HEK293 (cell line): ENCODE measurements around the gene RBPJ.

Experiments used
- CTCF ChIA-PET: fragments of 350-600 bp; formaldehyde crosslinking; extraction: SDS; loops from one replicate; lab custom pipeline; 2021; ENCODE audit warnings: antibody characterized with exemption; lab: Yijun Ruan, JAX
- POLR2A ChIA-PET: fragments of 300-600 bp; formaldehyde crosslinking; extraction: SDS; loops from one replicate; lab custom pipeline; 2020; ENCODE audit warnings: antibody characterized with exemption, inconsistent platforms; lab: Yijun Ruan, JAX
- H3K27ac ChIP-seq: fragments of 200-500 bp; sonication (Bioruptor generic); 2 replicates; pipeline ENCODE4 v1.5.1; 2014; ENCODE audit warnings: low read depth, low read length, control low read depth, inconsistent platforms; ENCODE audit errors: extremely low read depth
- H3K36me3 ChIP-seq, 2 experiments: fragments of 200-500 bp in 1 of 2; sonication (Bioruptor generic) in 1 of 2; 1 replicate in 1 of 2; 2 replicates in 1 of 2; pipeline ENCODE4 v1.5.1; 2014 to 2017; ENCODE audit warnings: inconsistent platforms in 2 of 2, low read length in 2 of 2; ENCODE audit not compliant: control insufficient read depth in 2 of 2, insufficient read depth in 1 of 2
- H3K4me1 ChIP-seq: fragments of 200-500 bp; sonication (Bioruptor generic); 2 replicates; pipeline ENCODE4 v1.5.1; 2014; ENCODE audit warnings: mild to moderate bottlenecking, low read length, inconsistent platforms; ENCODE audit not compliant: control insufficient read depth, insufficient read depth
- H3K4me3 ChIP-seq: 2 replicates; pipeline ENCODE4 v1.5.1; 2011; ENCODE audit warnings: low read depth, mild to moderate bottlenecking, control low read depth, low read length, moderate library complexity
- H3K9me3 ChIP-seq: fragments of 200-500 bp; sonication (Bioruptor generic); 2 replicates; pipeline ENCODE4 v1.5.1; 2014; ENCODE audit warnings: low read depth, low read length, inconsistent platforms; ENCODE audit not compliant: control insufficient read depth, insufficient read depth
- GLI2 ChIP-seq: fragments of 450-650 bp; formaldehyde crosslinking; IDR thresholded peaks from 2 replicates; pipeline ENCODE4; 2017; ENCODE audit warnings: missing biosample characterization, missing genetic modification characterization, low read depth, borderline replicate concordance
- GLIS1 ChIP-seq: fragments of 450-650 bp; formaldehyde crosslinking; IDR thresholded peaks from 2 replicates; pipeline ENCODE4 v1.5.1; 2016; ENCODE audit warnings: missing biosample characterization, missing genetic modification characterization
- SCRT2 ChIP-seq: fragments of 450-650 bp; formaldehyde crosslinking; IDR thresholded peaks from 2 replicates; pipeline ENCODE4 v1.5.1; 2016; ENCODE audit warnings: missing biosample characterization, missing genetic modification characterization
- SP2 ChIP-seq: fragments of 450-650 bp; formaldehyde crosslinking; IDR thresholded peaks from 2 replicates; pipeline ENCODE4 v1.5.1; 2016; ENCODE audit warnings: missing biosample characterization, missing genetic modification characterization
- WT1 ChIP-seq: fragments of 450-650 bp; formaldehyde crosslinking; IDR thresholded peaks from 2 replicates; pipeline ENCODE4 v1.5.1; 2016; ENCODE audit warnings: missing biosample characterization, missing genetic modification characterization
- ZEB2 ChIP-seq: fragments of 450-650 bp; formaldehyde crosslinking; IDR thresholded peaks from 2 replicates; pipeline ENCODE4 v1.5.1; 2016; ENCODE audit warnings: missing biosample characterization, missing genetic modification characterization
- ZFP69B ChIP-seq: fragments of 450-650 bp; formaldehyde crosslinking; IDR thresholded peaks from 2 replicates; pipeline ENCODE4 v1.5.1; 2016; ENCODE audit warnings: missing biosample characterization, missing genetic modification characterization
- ZNF132 ChIP-seq: fragments of 450-650 bp; formaldehyde crosslinking; IDR thresholded peaks from 2 replicates; pipeline ENCODE4 v1.5.1; 2017; ENCODE audit warnings: missing biosample characterization, missing genetic modification characterization, borderline replicate concordance
- ZNF157 ChIP-seq: fragments of 450-650 bp; formaldehyde crosslinking; IDR thresholded peaks from 2 replicates; pipeline ENCODE4 v1.5.1; 2016; ENCODE audit warnings: missing biosample characterization, missing genetic modification characterization
- ZNF404 ChIP-seq: fragments of 450-650 bp; formaldehyde crosslinking; IDR thresholded peaks from 2 replicates; pipeline ENCODE4 v1.5.1; 2017; ENCODE audit warnings: missing biosample characterization, missing genetic modification characterization
- ZNF426 ChIP-seq: fragments of 450-650 bp; formaldehyde crosslinking; IDR thresholded peaks from 2 replicates; pipeline ENCODE4 v1.5.1; 2017; ENCODE audit warnings: missing biosample characterization, missing genetic modification characterization, mild to moderate bottlenecking, inconsistent platforms, moderate library complexity
- ZNF654 ChIP-seq: fragments of 450-650 bp; formaldehyde crosslinking; IDR thresholded peaks from 2 replicates; pipeline ENCODE4 v1.5.1; 2016; ENCODE audit warnings: low read depth, missing biosample characterization, missing genetic modification characterization
- ZNF670 ChIP-seq: fragments of 450-650 bp; formaldehyde crosslinking; IDR thresholded peaks from 2 replicates; pipeline ENCODE4 v1.5.1; 2016; ENCODE audit warnings: missing biosample characterization, missing genetic modification characterization, low read depth
- ZSCAN23 ChIP-seq: fragments of 450-650 bp; formaldehyde crosslinking; IDR thresholded peaks from 2 replicates; pipeline ENCODE4 v1.5.1; 2016; ENCODE audit warnings: missing biosample characterization, missing genetic modification characterization
- ZSCAN30 ChIP-seq: fragments of 450-650 bp; IDR thresholded peaks from 2 replicates; pipeline ENCODE4 v1.5.1; 2018; ENCODE audit warnings: missing biosample characterization, mild to moderate bottlenecking, missing genetic modification characterization, moderate library complexity
- TF ChIP-seq, protein P1 (sequence below): fragments of 450-650 bp; formaldehyde crosslinking; IDR thresholded peaks from 2 replicates; pipeline ENCODE4 v1.5.1; 2016; ENCODE audit warnings: missing biosample characterization, missing genetic modification characterization
- TF ChIP-seq, protein P2 (sequence below): fragments of 450-650 bp; formaldehyde crosslinking; IDR thresholded peaks from 2 replicates; pipeline ENCODE4 v1.5.1; 2016; ENCODE audit warnings: missing biosample characterization, missing genetic modification characterization
- TF ChIP-seq, protein P3 (sequence below): fragments of 450-650 bp; IDR thresholded peaks from 2 replicates; pipeline ENCODE4 v1.5.1; 2018; ENCODE audit warnings: missing biosample characterization, missing genetic modification characterization
- TF ChIP-seq, protein P4 (sequence below): fragments of 450-650 bp; formaldehyde crosslinking; IDR thresholded peaks from 2 replicates; pipeline ENCODE4 v1.5.1; 2016; ENCODE audit warnings: missing biosample characterization, missing genetic modification characterization
- TF ChIP-seq, protein P5 (sequence below): fragments of 450-650 bp; formaldehyde crosslinking; conservative IDR thresholded peaks from 2 replicates; pipeline ENCODE4 v1.5.1; 2016; ENCODE audit warnings: low read depth, missing biosample characterization, missing genetic modification characterization
- TF ChIP-seq, protein P6 (sequence below): fragments of 450-650 bp; formaldehyde crosslinking; IDR thresholded peaks from 2 replicates; pipeline ENCODE4 v1.5.1; 2016; ENCODE audit warnings: missing biosample characterization, missing genetic modification characterization, borderline replicate concordance

RBPJ gene

DNA sequence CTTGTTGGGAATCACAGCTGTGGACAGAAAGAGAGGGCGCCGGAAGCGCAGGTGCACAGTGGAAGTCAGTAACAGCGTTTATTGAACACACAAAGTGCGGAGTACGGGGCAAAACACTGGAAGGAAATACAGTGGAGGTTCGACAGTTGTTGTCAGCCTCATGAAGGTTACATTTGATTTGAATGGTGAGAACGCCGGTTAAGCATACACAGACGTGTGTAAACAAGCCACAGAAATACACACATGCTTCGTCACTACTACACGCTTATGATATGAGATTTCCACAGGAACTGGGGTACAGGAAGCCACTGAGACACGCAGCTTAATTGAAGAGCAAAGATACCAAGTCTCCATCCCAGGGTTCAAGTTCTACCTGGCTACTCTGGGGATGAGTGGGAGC lies 157.5 kb downstream of the RBPJ start:
- CTCF ChIA-PET: no interaction called here
- no peak overlapping the region for H3K4me3 ChIP-seq
- no peaks in the 10 kb centered on the region for H3K36me3 ChIP-seq
- no peaks in the 10 kb centered on the region for H3K9me3 ChIP-seq
- POLR2A ChIA-PET: no interaction called here
- peaks cover 6% of the 10 kb centered on the region; the same call in 1 of the 2 replicates for H3K4me1 ChIP-seq
- TF ChIP-seq SCRT2 (tag by site-specific recombination) (no peak), GLI2 (no peak), WT1 (tag by site-specific recombination) (no peak), GLIS1 (tag by site-specific recombination) (no peak), ZNF157 (tag by site-specific recombination) (no peak), ZNF426 (tag by site-specific recombination) (no peak)
- TF ChIP-seq, protein P1, sequence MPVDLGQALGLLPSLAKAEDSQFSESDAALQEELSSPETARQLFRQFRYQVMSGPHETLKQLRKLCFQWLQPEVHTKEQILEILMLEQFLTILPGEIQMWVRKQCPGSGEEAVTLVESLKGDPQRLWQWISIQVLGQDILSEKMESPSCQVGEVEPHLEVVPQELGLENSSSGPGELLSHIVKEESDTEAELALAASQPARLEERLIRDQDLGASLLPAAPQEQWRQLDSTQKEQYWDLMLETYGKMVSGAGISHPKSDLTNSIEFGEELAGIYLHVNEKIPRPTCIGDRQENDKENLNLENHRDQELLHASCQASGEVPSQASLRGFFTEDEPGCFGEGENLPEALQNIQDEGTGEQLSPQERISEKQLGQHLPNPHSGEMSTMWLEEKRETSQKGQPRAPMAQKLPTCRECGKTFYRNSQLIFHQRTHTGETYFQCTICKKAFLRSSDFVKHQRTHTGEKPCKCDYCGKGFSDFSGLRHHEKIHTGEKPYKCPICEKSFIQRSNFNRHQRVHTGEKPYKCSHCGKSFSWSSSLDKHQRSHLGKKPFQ (tag by site-specific recombination): no peak
- TF ChIP-seq, protein P2, sequence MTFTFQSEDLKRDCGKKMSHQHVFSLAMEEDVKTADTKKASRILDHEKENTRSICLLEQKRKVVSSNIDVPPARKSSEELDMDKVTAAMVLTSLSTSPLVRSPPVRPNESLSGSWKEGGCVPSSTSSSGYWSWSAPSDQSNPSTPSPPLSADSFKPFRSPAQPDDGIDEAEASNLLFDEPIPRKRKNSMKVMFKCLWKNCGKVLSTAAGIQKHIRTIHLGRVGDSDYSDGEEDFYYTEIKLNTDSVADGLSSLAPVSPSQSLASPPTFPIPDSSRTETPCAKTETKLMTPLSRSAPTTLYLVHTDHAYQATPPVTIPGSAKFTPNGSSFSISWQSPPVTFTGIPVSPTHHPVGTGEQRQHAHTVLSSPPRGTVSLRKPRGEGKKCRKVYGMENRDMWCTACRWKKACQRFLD (tag by site-specific recombination): no peak
- TF ChIP-seq, protein P3, sequence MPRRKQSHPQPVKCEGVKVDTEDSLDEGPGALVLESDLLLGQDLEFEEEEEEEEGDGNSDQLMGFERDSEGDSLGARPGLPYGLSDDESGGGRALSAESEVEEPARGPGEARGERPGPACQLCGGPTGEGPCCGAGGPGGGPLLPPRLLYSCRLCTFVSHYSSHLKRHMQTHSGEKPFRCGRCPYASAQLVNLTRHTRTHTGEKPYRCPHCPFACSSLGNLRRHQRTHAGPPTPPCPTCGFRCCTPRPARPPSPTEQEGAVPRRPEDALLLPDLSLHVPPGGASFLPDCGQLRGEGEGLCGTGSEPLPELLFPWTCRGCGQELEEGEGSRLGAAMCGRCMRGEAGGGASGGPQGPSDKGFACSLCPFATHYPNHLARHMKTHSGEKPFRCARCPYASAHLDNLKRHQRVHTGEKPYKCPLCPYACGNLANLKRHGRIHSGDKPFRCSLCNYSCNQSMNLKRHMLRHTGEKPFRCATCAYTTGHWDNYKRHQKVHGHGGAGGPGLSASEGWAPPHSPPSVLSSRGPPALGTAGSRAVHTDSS (tag by site-specific recombination): no peak
- TF ChIP-seq, all 188 proteins: peak for 0
- no peak overlapping the region for H3K27ac ChIP-seq

DNA sequence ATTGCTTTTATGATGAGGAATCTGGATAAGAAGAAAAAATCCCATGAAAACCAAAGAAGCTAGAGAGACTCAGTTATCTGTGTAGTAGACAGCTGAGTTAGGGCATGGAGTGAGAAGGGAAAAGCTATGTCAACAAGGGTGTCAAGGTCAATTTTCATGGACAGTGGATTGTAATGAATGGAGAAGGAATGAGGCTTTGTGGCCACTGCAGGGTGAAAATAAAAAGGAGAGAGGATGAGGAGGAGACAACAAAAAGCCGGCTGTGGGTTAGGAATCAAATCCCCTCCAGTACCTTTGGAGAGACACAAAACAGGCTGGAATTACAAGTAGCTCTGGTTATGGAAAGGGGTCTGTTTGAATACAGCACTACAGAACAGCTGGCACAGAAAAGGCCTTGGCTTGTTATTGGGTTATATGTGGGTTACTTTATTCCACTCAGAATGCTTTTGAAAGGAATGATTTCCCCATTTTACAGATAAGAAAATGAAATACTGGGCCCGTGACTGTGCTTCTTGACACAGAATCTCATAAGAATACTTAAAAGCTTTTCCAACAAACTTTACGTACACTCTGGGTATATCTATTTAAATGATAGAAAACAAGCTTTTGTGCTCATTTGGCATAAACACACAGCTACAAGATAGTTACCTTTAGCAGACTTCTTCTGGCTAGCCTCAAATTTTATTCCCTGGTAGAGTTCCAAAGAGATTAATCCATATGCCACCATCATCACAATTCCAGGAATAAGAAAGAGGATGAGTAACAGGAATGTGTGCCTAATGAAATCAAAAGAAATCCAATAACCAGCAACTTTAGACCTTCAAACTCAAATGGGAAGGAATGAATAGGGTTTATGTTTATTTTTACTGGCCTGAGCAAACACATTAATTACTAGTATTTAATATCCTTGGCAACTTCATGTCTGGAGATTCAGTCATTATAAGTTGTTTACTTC lies 162.0 kb downstream of the RBPJ start:
- Histone ChIP-seq H3K4me3 (no peak overlapping the region), H3K9me3 (no peaks in the 10 kb centered on the region), H3K36me3 (no peaks in the 10 kb centered on the region), H3K27ac (no peak overlapping the region), H3K4me1 (peaks cover 7% of the 10 kb centered on the region; the same call in 1 of the 2 replicates)
- ChIA-PET CTCF (interaction anchor here (0.6 kb wide), 1 partner anchor 495 kb away, joined by 3 read pairs; no protein-coding TSS in a partner anchor), POLR2A (interaction anchor here (1.4 kb wide), 1 partner anchor 85 kb away, joined by 7 read pairs; no protein-coding TSS in a partner anchor)
- no peak for TF ChIP-seq ZSCAN30 (tag by site-specific recombination)
- no peak for TF ChIP-seq ZEB2
- TF ChIP-seq, protein P4, sequence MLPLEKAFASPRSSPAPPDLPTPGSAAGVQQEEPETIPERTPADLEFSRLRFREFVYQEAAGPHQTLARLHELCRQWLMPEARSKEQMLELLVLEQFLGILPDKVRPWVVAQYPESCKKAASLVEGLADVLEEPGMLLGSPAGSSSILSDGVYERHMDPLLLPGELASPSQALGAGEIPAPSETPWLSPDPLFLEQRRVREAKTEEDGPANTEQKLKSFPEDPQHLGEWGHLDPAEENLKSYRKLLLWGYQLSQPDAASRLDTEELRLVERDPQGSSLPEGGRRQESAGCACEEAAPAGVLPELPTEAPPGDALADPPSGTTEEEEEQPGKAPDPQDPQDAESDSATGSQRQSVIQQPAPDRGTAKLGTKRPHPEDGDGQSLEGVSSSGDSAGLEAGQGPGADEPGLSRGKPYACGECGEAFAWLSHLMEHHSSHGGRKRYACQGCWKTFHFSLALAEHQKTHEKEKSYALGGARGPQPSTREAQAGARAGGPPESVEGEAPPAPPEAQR (tag by site-specific recombination): no peak
- no peak for TF ChIP-seq ZNF654 (tag by site-specific recombination)
- TF ChIP-seq, protein P5, sequence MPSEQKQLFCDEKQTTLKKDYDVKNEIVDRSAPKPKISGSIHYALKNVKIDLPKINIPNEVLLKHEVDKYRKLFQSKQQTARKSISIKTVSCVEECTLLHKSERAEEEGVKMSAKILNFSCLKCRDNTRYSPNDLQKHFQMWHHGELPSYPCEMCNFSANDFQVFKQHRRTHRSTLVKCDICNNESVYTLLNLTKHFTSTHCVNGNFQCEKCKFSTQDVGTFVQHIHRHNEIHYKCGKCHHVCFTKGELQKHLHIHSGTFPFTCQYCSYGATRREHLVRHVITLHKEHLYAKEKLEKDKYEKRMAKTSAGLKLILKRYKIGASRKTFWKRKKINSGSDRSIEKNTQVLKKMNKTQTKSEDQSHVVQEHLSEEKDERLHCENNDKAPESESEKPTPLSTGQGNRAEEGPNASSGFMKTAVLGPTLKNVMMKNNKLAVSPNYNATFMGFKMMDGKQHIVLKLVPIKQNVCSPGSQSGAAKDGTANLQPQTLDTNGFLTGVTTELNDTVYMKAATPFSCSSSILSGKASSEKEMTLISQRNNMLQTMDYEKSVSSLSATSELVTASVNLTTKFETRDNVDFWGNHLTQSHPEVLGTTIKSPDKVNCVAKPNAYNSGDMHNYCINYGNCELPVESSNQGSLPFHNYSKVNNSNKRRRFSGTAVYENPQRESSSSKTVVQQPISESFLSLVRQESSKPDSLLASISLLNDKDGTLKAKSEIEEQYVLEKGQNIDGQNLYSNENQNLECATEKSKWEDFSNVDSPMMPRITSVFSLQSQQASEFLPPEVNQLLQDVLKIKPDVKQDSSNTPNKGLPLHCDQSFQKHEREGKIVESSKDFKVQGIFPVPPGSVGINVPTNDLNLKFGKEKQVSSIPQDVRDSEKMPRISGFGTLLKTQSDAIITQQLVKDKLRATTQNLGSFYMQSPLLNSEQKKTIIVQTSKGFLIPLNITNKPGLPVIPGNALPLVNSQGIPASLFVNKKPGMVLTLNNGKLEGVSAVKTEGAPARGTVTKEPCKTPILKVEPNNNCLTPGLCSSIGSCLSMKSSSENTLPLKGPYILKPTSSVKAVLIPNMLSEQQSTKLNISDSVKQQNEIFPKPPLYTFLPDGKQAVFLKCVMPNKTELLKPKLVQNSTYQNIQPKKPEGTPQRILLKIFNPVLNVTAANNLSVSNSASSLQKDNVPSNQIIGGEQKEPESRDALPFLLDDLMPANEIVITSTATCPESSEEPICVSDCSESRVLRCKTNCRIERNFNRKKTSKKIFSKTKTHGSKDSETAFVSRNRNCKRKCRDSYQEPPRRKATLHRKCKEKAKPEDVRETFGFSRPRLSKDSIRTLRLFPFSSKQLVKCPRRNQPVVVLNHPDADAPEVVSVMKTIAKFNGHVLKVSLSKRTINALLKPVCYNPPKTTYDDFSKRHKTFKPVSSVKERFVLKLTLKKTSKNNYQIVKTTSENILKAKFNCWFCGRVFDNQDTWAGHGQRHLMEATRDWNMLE (tag by site-specific recombination): no peak
- TF ChIP-seq ZNF132 (tag by site-specific recombination): no peak
- no peak for TF ChIP-seq ZNF404 (tag by site-specific recombination)
- no peak for TF ChIP-seq ZFP69B
- TF ChIP-seq, protein P6, sequence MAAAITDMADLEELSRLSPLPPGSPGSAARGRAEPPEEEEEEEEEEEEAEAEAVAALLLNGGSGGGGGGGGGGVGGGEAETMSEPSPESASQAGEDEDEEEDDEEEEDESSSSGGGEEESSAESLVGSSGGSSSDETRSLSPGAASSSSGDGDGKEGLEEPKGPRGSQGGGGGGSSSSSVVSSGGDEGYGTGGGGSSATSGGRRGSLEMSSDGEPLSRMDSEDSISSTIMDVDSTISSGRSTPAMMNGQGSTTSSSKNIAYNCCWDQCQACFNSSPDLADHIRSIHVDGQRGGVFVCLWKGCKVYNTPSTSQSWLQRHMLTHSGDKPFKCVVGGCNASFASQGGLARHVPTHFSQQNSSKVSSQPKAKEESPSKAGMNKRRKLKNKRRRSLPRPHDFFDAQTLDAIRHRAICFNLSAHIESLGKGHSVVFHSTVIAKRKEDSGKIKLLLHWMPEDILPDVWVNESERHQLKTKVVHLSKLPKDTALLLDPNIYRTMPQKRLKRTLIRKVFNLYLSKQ: no peak
- TF ChIP-seq SP2: no peak
- no peak for TF ChIP-seq ZSCAN23 (tag by site-specific recombination)
- no peak for TF ChIP-seq ZNF670
